Measurements from ENCODE around the gene SRPK2.
"Not testable (repeated sequence)": the region's sequence is repeated elsewhere in the genome, so short reads cannot be mapped to it uniquely, and the experiment has no call there.

Gene SRPK2

DNA sequence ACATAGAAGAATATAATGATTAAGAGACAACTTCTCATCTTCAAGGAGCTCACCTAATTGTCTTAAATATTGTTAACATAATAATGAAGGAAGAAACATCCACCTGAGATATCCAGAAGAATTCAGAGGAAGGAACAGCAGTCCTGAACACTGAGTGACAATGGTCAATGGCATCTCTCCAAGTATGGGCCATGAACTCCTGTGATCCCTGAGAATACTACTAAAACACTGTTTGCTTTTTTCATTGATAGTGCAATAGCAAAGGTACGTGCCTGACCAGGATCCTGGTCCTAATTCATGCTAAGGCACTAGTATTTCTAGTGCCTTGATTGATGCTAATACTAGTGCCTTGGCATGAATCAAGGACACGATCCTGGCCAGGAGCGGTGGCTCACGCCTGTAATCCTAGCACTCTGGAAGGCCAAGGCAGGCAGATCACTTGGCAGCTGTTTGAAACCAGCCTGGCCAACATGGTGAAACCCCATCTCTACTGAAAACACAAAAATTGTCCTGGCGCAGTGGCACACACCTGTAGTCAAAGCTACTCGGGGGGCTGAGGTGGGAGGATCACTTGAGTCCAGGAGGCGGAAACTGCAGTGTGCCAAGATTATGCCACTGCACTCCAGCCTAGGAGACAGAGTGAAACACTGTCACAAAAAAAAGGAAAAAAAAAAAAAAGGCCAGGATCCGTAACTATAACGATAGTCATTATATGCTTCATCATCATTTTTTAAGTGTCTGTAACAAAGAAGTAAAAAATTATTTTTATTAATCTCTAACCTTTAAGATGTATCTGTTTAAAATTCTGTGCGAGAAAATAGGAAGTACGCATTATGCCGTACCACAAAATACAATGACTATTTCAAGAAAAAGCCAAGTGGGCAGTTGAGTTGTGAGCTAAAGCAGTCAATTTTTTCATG is 49.1 kb downstream of the SRPK2 start:
- no peak for DNase-seq (ENCODE audit: low read depth)

- DNase-seq (ENCODE audit: low read depth): no peak
These were observed 51.2 kb downstream of the SRPK2 start for GRCh38 chr7:105337529-105337928.

DNA sequence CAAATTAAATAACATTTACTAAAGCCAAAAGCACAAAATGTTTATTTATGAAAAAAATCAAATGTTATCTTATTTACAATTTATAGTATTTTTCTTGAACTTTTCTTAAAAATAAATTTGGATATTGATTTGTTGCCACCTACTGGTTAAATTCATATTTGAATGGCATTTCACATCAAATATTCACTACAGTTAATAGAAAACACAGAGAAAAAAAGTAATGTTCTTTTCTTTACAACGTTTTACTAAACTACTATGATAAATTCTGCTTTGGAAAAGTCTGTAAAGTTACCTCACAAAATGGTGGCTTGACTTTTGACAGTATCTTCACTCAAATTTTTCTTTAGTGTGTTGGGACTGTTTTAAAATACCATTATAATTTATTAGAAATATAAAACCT is 52.7 kb downstream of the SRPK2 start:
- DNase-seq (ENCODE audit: low read depth): no peak

DNA sequence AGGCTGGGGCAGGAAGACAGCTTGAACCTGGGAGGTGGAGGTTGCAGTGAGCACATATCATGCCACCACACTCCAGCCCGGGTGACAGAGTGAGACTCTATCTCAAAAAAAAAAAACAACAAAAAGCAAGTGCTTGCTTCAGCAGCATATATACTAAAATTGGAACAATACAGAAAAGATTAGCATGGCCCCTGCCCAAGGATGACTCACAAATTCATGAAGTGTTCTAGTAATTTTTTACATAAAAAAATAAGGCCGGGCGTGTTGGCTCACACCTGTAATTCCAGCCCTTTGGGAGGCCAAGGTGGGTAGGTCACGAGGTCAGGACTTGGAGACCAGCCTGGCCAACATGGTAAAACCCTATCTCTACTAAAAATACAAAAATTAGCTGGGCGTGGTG is 56.1 kb downstream of the SRPK2 start:
- DNase-seq (ENCODE audit: low read depth): not testable (repeated sequence)

- DNase-seq (ENCODE audit: low read depth): no peak
These were observed 58.2 kb downstream of the SRPK2 start for GRCh38 chr7:105330526-105330925.

- no peak for DNase-seq (ENCODE audit: low read depth)
These were observed 61.5 kb downstream of the SRPK2 start for GRCh38 chr7:105327201-105327600.

GRCh38 chr7:105325216-105325904 is 63.4 kb downstream of the SRPK2 start:
- no peak for DNase-seq (ENCODE audit: low read depth)

DNA sequence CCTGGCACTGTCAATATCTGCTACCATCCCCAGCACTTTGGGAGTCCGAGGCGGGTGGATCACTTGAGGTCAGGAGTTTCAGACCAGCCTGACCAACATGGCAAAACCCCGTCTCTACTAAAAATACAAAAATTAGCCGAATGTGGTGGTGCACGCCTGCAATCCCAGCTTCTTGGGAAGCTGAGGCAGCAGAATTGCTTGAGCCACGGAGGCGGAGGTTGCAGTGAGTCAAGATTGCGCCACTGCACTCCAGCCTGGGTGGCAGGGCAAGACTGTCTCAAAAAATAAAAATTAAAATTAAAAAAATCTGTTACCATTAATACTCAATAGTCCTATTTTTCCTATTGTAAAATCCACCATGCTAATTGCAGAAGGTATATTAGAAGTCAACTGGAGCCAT is 64.1 kb downstream of the SRPK2 start:
- DNase-seq (ENCODE audit: low read depth): not testable (repeated sequence)

DNA sequence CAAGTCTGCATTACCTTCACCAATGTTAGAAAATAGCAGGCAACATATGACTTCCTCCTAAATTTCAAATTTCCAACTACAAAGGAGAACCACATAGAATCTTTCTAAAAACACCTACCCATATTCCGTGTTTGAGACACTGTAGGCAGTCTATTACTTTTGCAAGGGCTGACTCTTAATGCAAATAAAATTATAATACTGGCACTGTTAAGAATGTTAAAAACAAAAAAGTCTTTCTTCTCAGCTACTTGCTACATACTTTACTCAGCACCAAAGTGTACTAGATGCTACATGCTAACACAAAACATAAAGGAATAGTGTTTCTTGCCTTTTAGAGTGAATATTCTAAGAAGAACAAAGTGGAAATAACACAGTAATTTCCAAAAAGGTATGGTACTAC is 65.4 kb downstream of the SRPK2 start:
- no peak for DNase-seq (ENCODE audit: low read depth)

GRCh38 chr7:105322655-105323277 is 66.0 kb downstream of the SRPK2 start:
- no peak for DNase-seq (ENCODE audit: low read depth)

DNA sequence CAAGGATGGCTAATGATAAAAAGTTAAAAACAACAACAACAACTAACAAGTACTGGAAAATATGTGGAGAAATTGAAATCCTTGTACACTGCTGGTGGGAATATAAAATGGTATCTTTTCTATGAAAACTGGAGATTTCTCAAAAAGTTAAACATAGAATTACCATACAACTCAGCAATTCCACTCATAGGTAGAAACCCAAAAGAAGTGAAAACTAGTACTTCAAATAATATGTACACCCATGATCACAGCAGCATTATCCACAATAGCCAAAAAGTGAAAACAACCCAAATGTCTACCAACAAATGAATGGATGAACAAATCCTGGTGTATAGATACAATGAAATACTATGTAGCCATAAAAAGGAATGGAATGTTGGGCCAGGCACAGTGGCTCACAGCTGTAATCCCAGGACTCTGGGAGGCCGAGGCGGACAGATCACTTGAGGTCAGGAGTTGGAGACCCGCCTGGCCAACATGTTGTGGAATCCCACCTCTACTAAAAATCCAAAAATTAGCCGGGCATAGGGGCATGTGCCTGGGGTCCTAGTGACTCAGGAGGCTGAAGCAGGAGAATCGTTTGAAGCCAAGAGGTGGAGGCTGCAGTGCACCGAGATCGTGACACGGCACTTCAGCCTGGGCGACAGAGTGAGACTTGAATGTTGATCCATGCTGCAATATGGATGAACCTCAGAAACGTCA is 66.8 kb downstream of the SRPK2 start:
- DNase-seq (ENCODE audit: low read depth): no peak

- no peak for DNase-seq (ENCODE audit: low read depth)
These were observed 67.8 kb downstream of the SRPK2 start for GRCh38 chr7:105320896-105321295.

DNA sequence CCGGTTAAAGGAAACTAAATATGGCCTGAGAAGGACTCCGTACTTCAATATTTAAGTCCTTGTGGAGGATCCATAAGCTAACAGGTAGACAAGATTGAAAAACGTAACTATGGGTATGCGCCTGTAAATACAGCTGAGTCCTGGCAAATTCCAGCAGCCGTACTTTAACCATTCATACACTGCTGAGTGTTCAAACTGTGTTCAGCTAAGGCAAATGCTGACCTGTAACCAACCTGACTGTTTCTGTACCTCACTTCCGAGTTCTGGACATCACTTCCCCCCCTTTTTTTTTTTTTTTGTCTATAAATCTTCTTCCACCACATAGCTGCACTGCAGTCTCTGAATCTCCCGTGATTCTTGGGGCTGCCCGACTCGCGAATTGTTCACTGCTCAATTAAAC is 69.1 kb downstream of the SRPK2 start:
- DNase-seq (ENCODE audit: low read depth): no peak

DNA sequence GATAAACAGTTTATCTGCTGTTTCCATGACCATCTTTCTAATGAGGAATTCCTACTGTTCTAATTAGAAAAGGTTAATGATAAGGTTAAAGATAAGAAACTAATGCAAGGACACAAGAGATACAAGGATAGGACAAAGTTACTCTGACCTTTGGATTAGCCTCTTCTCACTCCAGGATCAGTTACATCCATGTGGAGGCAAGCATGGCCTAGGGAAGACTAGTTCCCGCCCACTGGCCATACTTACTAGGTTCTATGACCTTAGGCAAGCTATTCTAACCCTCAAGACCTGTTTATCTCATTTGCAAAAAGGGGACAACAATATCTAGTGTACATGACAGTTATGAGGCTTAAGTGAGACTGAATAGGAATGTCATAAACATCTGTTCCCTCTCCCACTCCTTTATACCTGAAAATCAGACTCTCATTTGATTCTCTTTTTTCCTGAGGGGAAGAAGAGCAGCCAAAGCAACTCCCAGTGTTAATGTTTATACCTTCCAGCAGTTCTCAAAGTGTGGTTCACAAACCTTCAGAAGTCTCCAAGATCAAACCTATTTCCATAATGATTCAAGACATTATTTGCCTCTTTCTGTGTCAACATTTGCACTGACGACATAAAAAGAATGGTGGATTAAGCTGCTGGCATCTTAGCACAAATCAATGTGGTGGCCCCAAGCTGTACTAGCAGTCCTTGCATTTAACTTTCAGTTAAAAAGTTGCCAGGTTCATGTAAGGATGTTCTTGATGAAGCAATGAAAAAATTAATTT is 72.0 kb downstream of the SRPK2 start:
- DNase-seq (ENCODE audit: low read depth): no peak

- no peak for DNase-seq (ENCODE audit: low read depth)
These were observed 73.4 kb downstream of the SRPK2 start for GRCh38 chr7:105315357-105315756.

GRCh38 chr7:105309235-105310169 is 79.2 kb downstream of the SRPK2 start:
- no peak for DNase-seq (ENCODE audit: low read depth)

GRCh38 chr7:105307163-105307672 is 81.5 kb downstream of the SRPK2 start:
- DNase-seq (ENCODE audit: low read depth): no peak

DNA sequence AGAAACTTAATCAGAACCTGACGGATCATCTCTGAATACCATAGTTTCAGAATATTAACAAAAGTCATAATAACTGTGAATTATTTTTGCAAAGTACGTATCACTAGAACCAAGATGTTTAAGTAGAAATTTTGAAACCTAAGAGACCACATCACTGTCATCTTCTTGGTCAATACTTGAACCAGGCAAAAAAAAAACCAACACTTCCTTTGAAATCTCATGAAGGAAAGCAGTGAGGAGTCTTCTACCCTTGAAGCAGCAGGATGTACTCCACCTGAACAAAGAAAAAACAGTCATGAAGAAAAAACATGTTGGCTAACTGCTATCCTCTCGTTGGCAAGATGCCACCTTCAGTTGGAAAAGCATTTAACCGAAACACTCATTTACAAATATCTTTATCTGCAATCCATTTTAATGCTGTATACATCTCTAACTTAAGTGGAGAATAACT is 82.4 kb downstream of the SRPK2 start:
- no peak for DNase-seq (ENCODE audit: low read depth)

GRCh38 chr7:105305633-105306032 is 83.1 kb downstream of the SRPK2 start:
- no peak for DNase-seq (ENCODE audit: low read depth)
